DND-41 (cell line): ENCODE data around the gene CFAP58.
A peak's percentile ranks its signal among the peaks of the same experiment; 100 is the strongest.

ENCODE experiments used
- ATAC-seq: fragments of 200-7000 bp; cut with Tn5 transposase; 3 replicates; pipeline ENCODE4 v1.9.1; 2021; ENCODE audit warnings: low read depth; ENCODE audit not compliant: insufficient read depth
- DNase-seq: peaks from one replicate; pipeline ENCODE4 v3.0.0-alpha.2; 2020
- H2AFZ ChIP-seq: 2 replicates; pipeline ENCODE4 v1.6.0; 2012; ENCODE audit warnings: low read depth, low read length
- H3K27ac ChIP-seq: 2 replicates; pipeline ENCODE4 v1.5.1; 2012; ENCODE audit warnings: low read length, inconsistent platforms
- H3K27me3 ChIP-seq: fragments of 200-600 bp; sonication (generic); 2 replicates; pipeline ENCODE4 v1.6.0; 2012; ENCODE audit warnings: low read length, mild to moderate bottlenecking, inconsistent platforms; ENCODE audit not compliant: insufficient read depth, poor library complexity
- H3K36me3 ChIP-seq: 2 replicates; pipeline ENCODE4 v1.5.1; 2012; ENCODE audit warnings: low read length, inconsistent platforms; ENCODE audit not compliant: insufficient read depth
- H3K4me1 ChIP-seq: 2 replicates; pipeline ENCODE4 v1.5.1; 2012; ENCODE audit warnings: mild to moderate bottlenecking, low read length; ENCODE audit not compliant: insufficient read depth
- H3K4me2 ChIP-seq: 2 replicates; pipeline ENCODE4 v1.6.0; 2012; ENCODE audit warnings: mild to moderate bottlenecking, moderate library complexity, low read length, inconsistent platforms; ENCODE audit not compliant: insufficient read depth
- H3K4me3 ChIP-seq, 2 experiments: fragments of 200-600 bp in 1 of 2; shearing (Covaris generic) in 1 of 2; 2 replicates each; pipeline ENCODE4 v1.5.1; 2012 to 2016; ENCODE audit warnings: inconsistent platforms in 2 of 2, low read length in 2 of 2, mild to moderate bottlenecking in 2 of 2, low read depth in 1 of 2, moderate library complexity in 1 of 2
- H3K79me2 ChIP-seq: 2 replicates; pipeline ENCODE4 v1.6.0; 2012; ENCODE audit warnings: low read length, inconsistent platforms; ENCODE audit not compliant: insufficient read depth
- H3K9ac ChIP-seq: 2 replicates; pipeline ENCODE4 v1.6.0; 2012; ENCODE audit warnings: low read depth, mild to moderate bottlenecking, inconsistent platforms, low read length, moderate library complexity
- H3K9me3 ChIP-seq: 2 replicates; pipeline ENCODE4 v1.5.1; 2012; ENCODE audit warnings: low read length, moderate library complexity, mild to moderate bottlenecking, inconsistent platforms; ENCODE audit not compliant: insufficient read depth, severe bottlenecking
- H4K20me1 ChIP-seq: 2 replicates; pipeline ENCODE4 v1.6.0; 2012; ENCODE audit warnings: low read length; ENCODE audit not compliant: insufficient read depth
- CTCF ChIP-seq: IDR thresholded peaks from 2 replicates; pipeline ENCODE4 v1.5.1; 2012; ENCODE audit warnings: borderline replicate concordance, low read length, moderate library complexity, mild to moderate bottlenecking; ENCODE audit not compliant: poor library complexity, severe bottlenecking; ENCODE audit errors: extremely low read depth
- EZH2 ChIP-seq: IDR thresholded peaks from 3 replicates; pipeline ENCODE4 v1.6.1; 2012; ENCODE audit warnings: borderline replicate concordance, low read depth, mild to moderate bottlenecking, moderate library complexity, low read length, inconsistent platforms; ENCODE audit not compliant: severe bottlenecking

The CFAP58 gene

GRCh38 chr10:104331208-104331838, 22.3 kb upstream of the CFAP58 start:
- no peak overlapping the region for H3K9ac ChIP-seq
- peaks cover 97% of the 10 kb centered on the region for H4K20me1 ChIP-seq
- H3K79me2 ChIP-seq: peaks cover 100% of the 10 kb centered on the region
- H3K4me3 ChIP-seq: no peak overlapping the region
- H3K4me1 ChIP-seq: peaks cover 59% of the 10 kb centered on the region
- H3K27ac ChIP-seq: no peak overlapping the region
- ATAC-seq (no peak), DNase-seq (no peak)
- H2AFZ ChIP-seq: no peak overlapping the region
- H3K4me2 ChIP-seq: no peak overlapping the region
- no peaks in the 10 kb centered on the region for H3K27me3 ChIP-seq
- H3K36me3 ChIP-seq: peaks cover 14% of the 10 kb centered on the region
- TF ChIP-seq EZH2: no peak
- no peaks in the 10 kb centered on the region for H3K9me3 ChIP-seq

GRCh38 chr10:104332243-104333031, 21.2 kb upstream of the CFAP58 start:
- H3K36me3 ChIP-seq: peaks cover 14% of the 10 kb centered on the region
- no peaks in the 10 kb centered on the region for H3K9me3 ChIP-seq
- DNase-seq: no peak
- H3K4me3 ChIP-seq: no peak overlapping the region
- ATAC-seq: no peak
- 0 out of 2 replicates have a peak overlapping the region, but pooled peaks have one; percentile 5 for H3K4me2 ChIP-seq
- peaks cover 70% of the 10 kb centered on the region for H3K4me1 ChIP-seq
- H3K79me2 ChIP-seq: peaks cover 100% of the 10 kb centered on the region
- H3K27me3 ChIP-seq: no peaks in the 10 kb centered on the region
- H4K20me1 ChIP-seq: peaks cover 93% of the 10 kb centered on the region
- H3K9ac ChIP-seq: no peak overlapping the region
- no peak overlapping the region for H2AFZ ChIP-seq
- no peak overlapping the region for H3K27ac ChIP-seq
- TF ChIP-seq EZH2 (no peak), CTCF (no peak)

GRCh38 chr10:104333032-104333727, 20.5 kb upstream of the CFAP58 start:
- Histone ChIP-seq H2AFZ (no peak overlapping the region), H3K4me3 (no peak overlapping the region), H3K9me3 (no peaks in the 10 kb centered on the region), H3K79me2 (peaks cover 100% of the 10 kb centered on the region), H3K36me3 (peaks cover 17% of the 10 kb centered on the region), H3K4me1 (peaks cover 63% of the 10 kb centered on the region), H3K27me3 (no peaks in the 10 kb centered on the region), H3K9ac (no peak overlapping the region), H3K4me2 (no peak overlapping the region), H3K27ac (no peak overlapping the region; the same call in 1 of the 2 replicates), H4K20me1 (peaks cover 85% of the 10 kb centered on the region)
- no peak for TF ChIP-seq CTCF
- no peak for ATAC-seq
- DNase-seq: no peak
